GM18511 (cell line): Measurements from ENCODE around the gene CCDC148.
"Not testable (repeated sequence)": the region's sequence is repeated elsewhere in the genome, so short reads cannot be mapped to it uniquely, and the experiment has no call there.

Source experiments
- ATAC-seq: cut with Tn5 transposase; IDR thresholded peaks from one replicate; pipeline ENCODE4 v1.9.1; 2021; ENCODE audit warnings: mild to moderate bottlenecking, moderate library complexity; ENCODE audit not compliant: unreplicated experiment

CCDC148 gene

DNA sequence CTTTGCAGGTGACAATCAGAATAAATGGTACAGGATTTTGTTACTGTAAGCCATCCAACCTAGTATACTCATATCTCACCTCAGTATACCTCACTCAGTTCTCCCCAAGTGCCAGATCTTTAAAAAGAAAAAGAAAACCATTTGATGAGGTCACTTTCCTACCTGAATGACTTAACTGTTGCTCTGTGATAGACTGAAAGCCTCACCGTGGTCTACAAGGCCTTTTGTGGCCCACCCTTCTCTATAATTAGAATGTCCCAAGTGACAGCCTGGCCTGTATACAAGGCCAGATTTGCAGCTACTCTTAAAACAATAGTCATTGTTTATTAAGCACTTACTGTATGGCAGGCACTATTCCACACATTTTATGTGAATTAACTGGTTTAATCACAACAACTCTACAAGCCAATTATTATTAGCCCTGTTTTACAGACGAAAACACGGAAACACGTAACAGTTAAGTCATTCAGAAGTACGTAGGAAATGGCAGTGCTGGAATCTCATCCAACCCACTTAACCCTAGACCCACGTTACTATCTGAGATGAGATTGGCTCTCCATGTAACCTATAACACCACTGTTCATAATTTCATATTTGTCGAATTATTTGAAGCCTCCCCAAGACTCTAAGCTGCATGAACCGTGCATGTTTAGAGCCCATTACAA, 28.5 kb upstream of the CCDC148 start:
- ATAC-seq: no peak

DNA sequence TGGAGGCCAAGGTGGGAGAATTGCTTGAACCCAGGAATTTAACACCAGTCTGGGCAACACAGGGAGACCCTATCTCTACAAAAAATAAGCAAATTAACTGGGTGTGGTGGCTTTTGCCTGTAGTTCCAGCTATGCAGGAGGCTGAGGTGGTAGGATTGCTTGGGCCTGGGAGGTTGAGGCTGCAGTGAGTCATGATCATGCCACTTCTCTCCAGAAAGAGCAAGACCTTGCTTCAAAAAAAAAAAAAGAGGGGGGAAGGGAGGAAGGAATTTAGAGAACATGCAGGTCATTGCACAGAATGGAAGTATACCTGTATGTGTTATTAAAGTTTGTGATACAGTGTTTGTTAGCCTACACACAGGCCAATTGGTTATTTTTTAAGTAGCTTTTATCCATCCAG, 26.0 kb upstream of the CCDC148 start:
- ATAC-seq: no peak

- ATAC-seq: no peak
Measured at GRCh38 chr2:158481116-158481515, 24.6 kb upstream of the CCDC148 start.

GRCh38 chr2:158478816-158479215, 22.3 kb upstream of the CCDC148 start:
- ATAC-seq: no peak

- ATAC-seq: no peak
Measured at GRCh38 chr2:158478237-158478636, 21.7 kb upstream of the CCDC148 start.

GRCh38 chr2:158477202-158477601, 20.6 kb upstream of the CCDC148 start:
- ATAC-seq: no peak

GRCh38 chr2:158474526-158475011, 18.0 kb upstream of the CCDC148 start:
- ATAC-seq: not testable (repeated sequence)

DNA sequence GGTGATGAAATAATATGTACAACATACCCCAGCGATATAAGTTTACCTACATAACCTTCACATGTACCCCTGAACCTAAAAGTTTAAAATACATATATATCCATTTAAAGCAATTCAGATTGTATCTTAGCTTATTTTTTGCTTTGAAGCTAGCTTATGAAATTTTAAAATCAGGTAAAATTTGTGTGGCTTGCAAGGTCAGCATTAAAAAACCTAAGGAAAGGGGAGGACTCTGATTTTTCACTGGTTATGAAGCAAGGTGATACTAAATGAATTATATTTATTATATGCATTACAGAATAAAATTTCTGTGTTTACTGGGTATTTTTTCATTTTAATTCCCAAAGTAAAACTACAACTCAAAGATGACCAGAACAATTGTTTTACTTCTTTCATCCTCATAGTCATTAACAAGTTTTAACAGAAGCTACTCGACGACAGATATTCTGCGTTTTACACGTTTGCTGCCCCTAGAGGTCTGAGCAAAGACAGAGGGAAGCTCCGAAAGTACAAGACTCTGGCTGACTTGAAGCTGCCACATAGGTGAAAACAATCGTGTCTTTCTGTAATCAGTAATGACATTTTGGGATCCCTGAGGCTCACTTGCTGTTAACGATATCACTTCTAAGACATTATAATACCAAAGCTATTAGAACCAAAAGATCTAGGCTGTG, 17.3 kb upstream of the CCDC148 start:
- no peak for ATAC-seq

DNA sequence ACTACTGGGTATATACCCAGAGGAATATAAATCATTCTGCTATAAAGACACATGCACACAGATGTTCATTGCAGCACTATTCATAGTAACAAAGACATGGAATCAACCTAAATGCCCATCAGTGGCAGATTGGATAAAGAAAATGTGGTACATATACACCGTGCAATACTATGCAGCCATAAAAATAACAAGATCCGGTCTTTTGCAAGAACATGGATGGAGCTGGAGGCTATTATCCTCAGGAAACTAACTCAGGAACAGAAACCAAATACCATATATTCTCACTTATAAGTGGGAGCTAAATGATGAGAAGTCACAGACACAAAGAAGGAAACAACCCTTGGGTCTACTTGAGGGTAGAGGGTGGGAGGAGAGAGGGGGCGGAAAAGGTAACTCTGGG, 16.7 kb upstream of the CCDC148 start:
- not testable (repeated sequence) for ATAC-seq

GRCh38 chr2:158472829-158473228, 16.3 kb upstream of the CCDC148 start:
- not testable (repeated sequence) for ATAC-seq

DNA sequence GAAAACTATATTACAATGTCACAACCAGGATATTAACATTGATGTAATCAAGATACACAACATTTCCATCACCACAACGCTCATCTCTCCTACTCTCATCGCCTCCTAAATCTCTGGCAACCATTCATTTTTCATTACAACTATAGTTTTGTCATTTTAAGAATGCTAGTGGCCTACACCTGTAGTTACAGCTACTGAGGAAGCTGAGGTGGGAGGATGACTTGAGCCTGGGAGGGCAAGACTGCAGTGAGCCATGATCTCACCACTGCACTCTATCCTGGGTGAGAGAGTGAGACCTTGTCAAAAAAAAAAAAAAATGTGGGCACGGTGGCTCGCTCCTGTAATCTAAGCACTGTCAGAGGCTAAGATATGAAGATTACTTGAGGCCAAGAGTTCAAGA, 10.7 kb upstream of the CCDC148 start:
- ATAC-seq: no peak

DNA sequence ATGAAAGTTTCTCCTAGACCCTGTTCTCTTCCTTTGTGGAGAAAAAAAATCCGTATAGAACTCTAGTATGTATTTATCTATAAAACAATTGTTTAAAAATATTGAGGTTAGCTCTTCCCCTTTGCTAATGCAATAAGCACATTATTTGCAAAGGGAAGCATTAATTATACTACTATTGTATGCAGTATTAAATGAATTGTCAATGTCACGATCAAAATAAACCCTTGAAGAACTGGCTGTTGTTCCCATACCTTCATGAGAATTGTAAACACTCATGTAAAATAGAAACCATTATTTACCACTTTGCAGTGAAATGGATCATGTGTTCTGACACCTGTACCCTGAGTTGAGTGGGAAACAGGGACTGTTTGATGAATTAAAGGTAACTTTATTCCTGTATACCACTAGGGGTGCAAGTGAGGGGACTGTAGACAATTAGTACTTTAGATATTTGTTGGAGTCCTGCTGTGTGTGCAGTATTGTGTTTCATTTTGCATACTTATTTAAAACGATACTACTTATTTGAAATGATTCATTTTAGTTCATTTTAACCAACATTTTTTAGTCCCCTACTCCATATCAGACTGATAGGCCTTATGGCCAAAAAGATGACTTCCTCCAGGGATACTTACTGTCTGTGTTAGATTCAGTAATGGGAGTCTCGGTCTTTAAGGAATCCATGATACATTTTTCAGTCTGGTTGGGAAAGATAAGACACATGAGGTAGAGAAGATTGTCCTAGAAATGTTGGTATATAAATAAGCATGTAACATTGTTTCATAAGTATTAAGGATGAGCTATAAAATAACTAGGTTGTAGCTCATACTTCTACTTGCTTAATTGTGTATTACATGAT, 8.1 kb upstream of the CCDC148 start:
- peak; percentile 81 for ATAC-seq

DNA sequence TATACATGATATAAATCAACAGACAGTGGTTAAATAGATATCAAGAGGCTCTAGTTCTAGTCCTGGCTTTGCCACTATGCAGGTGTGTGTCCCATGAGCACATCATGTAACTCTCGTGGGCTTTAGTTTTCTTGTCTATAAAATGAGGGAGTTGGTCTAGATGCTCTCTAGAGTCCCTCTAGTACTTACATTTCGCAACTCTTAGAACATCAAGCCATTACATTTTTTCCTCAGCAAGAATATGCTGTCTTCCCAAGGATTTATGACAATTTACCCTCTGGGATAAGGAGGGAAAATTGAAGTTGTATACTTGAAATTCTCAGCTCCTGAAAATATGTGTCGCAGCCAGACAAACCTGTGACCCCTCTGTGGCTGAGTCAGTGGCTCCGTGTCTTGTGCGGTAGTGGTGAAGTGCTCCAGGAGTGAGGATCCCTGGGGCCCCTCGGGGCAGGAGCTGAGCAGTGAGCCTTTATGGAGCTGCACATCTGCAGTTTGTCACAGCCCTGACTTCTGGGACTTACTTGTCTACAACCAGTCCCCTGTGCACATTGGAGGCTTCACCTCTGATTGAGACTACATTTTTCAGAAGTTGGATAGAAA, 7.0 kb upstream of the CCDC148 start:
- ATAC-seq: no peak

GRCh38 chr2:158460632-158461297, 4.2 kb upstream of the CCDC148 start:
- no peak for ATAC-seq

DNA sequence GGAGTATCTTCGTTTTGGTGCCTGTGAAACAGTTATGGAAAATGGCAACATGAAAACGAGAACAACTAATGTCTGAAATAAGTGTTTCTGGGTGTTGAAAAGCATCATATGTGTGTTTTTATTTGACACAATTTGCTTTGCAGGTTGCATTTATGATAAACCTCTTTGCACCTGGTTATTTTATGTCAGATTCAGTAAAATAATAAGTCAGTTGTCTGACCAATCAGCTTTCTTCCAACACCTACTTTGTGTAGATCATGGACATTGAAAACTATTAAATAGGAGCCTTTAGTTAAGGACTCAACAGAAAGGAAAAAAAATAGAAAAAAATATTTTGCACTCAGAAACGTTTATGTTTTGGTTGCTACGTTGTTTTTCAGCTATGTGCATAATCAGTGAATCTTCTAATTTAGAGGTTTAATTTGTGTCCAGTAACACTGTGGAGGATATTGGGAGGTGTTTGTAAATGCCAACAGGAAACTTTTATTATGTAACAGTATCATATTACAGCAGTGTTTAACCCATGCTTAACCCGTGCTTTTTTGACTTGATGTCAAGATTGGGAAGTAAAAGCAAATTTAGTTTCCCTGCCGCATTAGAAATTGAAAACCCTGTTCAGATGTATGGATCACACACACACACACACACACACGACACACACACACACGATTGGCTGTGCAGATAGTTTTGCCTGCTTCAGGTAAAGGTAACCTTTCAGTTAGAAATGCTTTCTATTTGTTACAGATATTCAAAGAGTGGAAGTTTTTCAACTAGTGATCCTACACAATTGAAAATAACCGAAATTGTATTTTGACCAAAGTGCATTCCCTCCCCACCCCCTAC, 2.8 kb upstream of the CCDC148 start:
- ATAC-seq: no peak

- ATAC-seq: no peak
Measured at GRCh38 chr2:158458617-158458920, 2.0 kb upstream of the CCDC148 start.

DNA sequence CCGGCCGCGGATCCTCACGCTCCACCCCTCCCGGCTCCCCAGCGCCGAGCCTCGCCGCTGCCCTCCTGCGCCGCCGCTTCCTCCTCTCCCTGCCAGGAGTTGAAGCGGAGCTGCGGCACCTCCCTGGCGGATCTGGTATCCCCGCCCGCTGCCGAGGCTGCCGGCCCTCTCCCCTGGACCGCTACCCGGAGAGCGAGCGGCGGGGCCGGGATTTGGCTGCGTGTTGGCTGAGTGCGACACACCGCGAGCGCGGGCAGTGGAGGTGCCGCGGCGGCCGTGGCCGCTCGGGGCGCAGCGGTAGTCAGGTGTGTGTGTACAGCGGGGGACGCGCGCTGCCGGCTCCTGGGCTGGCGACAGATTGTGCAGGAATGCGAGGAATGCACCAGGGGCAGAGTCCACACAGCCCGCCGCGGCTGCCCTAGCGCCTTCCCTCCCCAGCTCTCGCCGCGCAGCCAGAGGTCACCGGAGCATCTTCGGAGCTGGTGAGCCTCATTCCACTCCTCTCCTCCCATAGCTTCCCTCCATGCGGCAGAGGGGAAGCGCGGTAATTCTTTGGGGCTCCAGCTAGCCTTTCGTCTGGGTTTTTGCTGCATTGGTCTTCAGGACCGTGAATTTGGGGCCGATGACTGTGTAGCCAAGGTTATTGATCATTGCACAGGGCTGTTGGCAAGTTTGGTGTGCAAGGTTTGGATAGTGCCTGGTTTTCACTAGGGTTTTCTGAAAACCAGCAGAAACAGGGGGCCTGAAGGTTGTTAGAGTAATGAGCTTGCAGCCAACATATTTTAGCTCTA, 1.5 kb upstream of the CCDC148 start:
- peak; percentile 54 for ATAC-seq

GRCh38 chr2:158457092-158457825, 706 bp upstream of the CCDC148 start:
- ATAC-seq: peak; percentile 45
